ENCODE results near the gene TRMT6.

Gene TRMT6

DNA sequence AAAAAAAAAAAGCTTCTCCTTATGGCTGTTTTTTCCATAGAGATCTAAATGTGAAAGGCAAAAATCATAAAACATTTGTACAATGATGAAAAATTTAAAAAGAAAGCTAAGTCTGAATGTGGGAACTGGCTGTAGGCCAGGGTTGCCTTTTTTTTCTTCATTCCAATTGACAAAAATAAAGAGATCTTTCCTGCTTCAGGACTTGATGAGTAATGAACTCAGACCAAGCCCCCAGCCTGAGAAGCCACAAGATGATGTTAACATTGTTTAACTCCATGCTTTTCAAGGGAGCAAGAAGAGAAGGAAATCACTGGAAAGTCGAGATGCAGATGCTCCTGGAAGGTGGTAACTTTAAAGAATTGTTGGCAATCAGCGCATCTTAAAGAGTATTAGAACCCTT lies 41.4 kb downstream of the TRMT6 start:
- DNase-seq: peak in 1 of 56 donors; percentile 3

GRCh38 chr20:5900908-5901307 lies 49.4 kb downstream of the TRMT6 start:
- DNase-seq: no peak

GRCh38 chr20:5899444-5899843 lies 50.9 kb downstream of the TRMT6 start:
- no peak for DNase-seq

GRCh38 chr20:5895626-5896025 lies 54.7 kb downstream of the TRMT6 start:
- no peak for DNase-seq

GRCh38 chr20:5893621-5894020 lies 56.7 kb downstream of the TRMT6 start:
- DNase-seq: no peak

DNA sequence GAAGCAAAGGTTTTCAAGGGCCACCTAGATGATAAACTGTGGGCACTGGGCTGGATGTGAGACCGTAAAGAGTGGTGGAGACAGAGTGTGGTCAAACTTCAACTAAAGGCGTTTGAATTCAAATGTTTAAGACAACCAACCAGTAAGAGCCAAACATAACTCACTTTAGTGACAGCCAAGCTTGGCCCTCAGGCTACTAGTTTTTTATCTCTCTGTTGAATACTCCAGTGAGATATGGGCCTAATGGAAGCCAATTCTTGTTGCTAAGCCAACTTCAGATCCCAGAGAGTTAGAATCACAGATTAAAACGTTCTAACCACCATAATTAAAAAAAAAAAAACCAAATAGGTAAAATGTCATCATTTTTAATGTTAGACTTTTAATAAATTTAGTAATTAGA lies 57.3 kb downstream of the TRMT6 start:
- no peak for DNase-seq

DNA sequence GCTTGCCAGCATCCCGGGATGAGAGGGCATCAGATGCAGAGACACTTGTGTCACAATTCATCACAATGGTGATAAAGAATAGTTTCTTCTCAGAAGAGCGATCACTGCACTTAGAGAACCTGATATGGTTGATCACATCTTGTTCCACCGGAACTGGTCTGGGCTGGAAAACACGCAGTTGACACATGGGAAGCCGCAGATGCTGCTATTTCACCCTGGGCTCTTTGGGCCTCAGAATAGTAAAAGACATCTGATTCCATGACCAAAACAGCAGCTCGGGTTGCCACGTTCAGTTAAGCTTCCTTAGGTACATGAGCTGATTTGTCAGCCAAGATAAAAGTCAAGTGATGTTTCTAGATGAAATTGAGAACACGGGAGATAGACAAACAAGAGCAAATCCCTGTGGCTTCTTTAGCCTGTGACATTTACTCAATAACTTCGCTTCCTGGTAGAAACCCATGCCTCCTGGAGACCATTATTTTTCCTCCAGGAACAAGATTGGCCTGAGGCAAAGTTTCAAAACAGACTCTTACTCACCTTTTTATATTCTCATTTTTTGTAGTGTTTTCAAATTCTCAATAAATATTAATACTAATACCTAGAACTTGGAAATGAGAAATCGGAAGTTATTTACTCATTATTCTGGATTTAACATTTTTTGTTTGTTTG lies 59.4 kb downstream of the TRMT6 start:
- DNase-seq: no peak

DNA sequence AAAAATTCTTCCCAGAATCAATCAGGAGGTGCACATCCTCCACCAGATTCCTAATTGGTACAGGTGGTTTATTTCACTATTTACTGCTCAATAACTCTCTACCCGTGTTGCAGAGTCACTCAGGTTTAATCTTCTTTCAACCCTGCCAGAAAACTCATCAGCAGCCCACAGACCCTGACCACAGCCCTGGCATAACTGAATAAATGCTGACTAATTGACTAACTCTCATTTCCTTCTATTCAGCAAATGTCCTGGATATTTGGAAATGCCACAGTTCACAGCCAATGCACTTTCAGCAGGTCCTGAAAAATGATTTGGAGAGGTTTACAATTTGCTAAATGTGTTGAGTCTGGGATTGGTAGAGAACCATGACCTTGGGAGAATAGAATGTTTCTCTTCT lies 62.3 kb downstream of the TRMT6 start:
- DNase-seq: no peak

GRCh38 chr20:5887386-5887785 lies 62.9 kb downstream of the TRMT6 start:
- DNase-seq: no peak
